IPS-18a (cell line): ENCODE data around the gene CDK6.

ENCODE experiments used
- H3K27ac ChIP-seq: one replicate; pipeline ENCODE4 v1.5.1; 2013; ENCODE audit warnings: low read length
- H3K27me3 ChIP-seq: one replicate; pipeline ENCODE4 v1.6.1; 2013; ENCODE audit warnings: mild to moderate bottlenecking, low read length; ENCODE audit not compliant: control insufficient read depth, insufficient read depth
- H3K36me3 ChIP-seq: one replicate; pipeline ENCODE4 v1.6.1; 2013; ENCODE audit warnings: low read depth, low read length; ENCODE audit not compliant: control insufficient read depth
- H3K4me1 ChIP-seq: one replicate; pipeline ENCODE4 v1.6.1; 2013; ENCODE audit warnings: low read depth, low read length; ENCODE audit not compliant: control insufficient read depth
- H3K4me3 ChIP-seq: one replicate; pipeline ENCODE4 v1.5.1; 2013; ENCODE audit warnings: low read length
- H3K9ac ChIP-seq: one replicate; pipeline ENCODE4 v1.6.1; 2013; ENCODE audit warnings: mild to moderate bottlenecking, low read length, moderate library complexity
- H3K9me3 ChIP-seq: one replicate; pipeline ENCODE4 v1.6.1; 2013; ENCODE audit warnings: low read depth, low read length; ENCODE audit not compliant: control insufficient read depth

Gene CDK6

GRCh38 chr7:92725161-92725925, 111.0 kb downstream of the CDK6 start:
- Histone ChIP-seq H3K27me3 (peaks cover 6% of the 10 kb centered on the region), H3K4me1 (peaks cover 15% of the 10 kb centered on the region), H3K9ac (no peak overlapping the region), H3K9me3 (no peaks in the 10 kb centered on the region), H3K4me3 (no peak overlapping the region), H3K36me3 (no peaks in the 10 kb centered on the region), H3K27ac (no peak overlapping the region)

DNA sequence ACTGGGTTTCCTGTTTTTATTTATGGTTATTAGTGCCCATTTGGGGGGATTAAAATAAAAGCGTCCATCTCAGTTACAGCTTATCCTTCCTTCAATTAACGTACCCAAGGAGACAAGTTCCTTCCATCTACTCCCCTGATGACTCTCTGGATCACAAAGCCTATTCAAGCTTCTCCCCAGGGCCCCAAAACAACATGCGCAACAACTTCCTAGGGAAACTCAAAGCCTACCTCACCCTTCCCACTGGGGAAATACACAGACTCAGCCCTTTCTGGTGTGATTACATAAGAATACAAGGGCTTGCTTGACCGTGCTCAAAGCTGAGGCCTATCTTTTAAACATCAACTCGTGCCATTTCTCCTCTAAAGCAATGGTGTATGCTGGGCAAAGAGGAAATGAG, 112.4 kb downstream of the CDK6 start:
- Histone ChIP-seq H3K4me3 (no peak overlapping the region), H3K27ac (no peak overlapping the region), H3K9me3 (no peaks in the 10 kb centered on the region), H3K36me3 (no peaks in the 10 kb centered on the region), H3K27me3 (peaks cover 6% of the 10 kb centered on the region), H3K9ac (no peak overlapping the region), H3K4me1 (peaks cover 15% of the 10 kb centered on the region)

- no peak overlapping the region for H3K4me3 ChIP-seq
- no peak overlapping the region for H3K27ac ChIP-seq
- peaks cover 15% of the 10 kb centered on the region for H3K4me1 ChIP-seq
Observed at GRCh38 chr7:92723205-92723604, 113.2 kb downstream of the CDK6 start.

DNA sequence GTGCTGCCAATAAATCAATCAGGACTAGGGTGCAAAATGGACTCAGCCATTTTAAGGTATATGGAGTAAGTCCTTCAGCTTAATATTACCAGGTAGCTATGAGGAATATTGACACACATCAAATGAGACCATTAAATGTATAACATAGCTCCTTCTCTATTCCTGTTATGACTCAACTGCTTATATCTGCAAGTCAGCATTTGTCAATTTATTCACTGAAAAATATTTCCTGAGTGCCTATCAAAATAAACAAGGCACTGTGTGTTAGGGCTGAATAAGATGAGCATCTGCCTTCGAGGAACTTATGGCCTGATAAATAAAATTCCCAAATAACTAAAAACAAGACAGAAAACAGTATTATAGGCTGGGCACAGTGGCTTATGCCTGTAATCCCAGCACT, 113.8 kb downstream of the CDK6 start:
- no peaks in the 10 kb centered on the region for H3K36me3 ChIP-seq
- H3K9ac ChIP-seq: no peak overlapping the region
- H3K27ac ChIP-seq: no peak overlapping the region
- H3K4me1 ChIP-seq: peaks cover 15% of the 10 kb centered on the region
- H3K27me3 ChIP-seq: peaks cover 6% of the 10 kb centered on the region
- H3K4me3 ChIP-seq: no peak overlapping the region
- H3K9me3 ChIP-seq: no peaks in the 10 kb centered on the region

More at GRCh38 chr7:92723205-92723604, 113.2 kb downstream of the CDK6 start:
- Histone ChIP-seq H3K9me3 (no peaks in the 10 kb centered on the region), H3K36me3 (no peaks in the 10 kb centered on the region), H3K9ac (no peak overlapping the region), H3K27me3 (peaks cover 6% of the 10 kb centered on the region)

- Histone ChIP-seq H3K27me3 (peaks cover 6% of the 10 kb centered on the region), H3K9ac (no peak overlapping the region), H3K36me3 (no peaks in the 10 kb centered on the region), H3K4me3 (no peak overlapping the region), H3K27ac (no peak overlapping the region), H3K4me1 (peaks cover 15% of the 10 kb centered on the region), H3K9me3 (no peaks in the 10 kb centered on the region)
Observed at GRCh38 chr7:92720604-92721350, 115.6 kb downstream of the CDK6 start.

DNA sequence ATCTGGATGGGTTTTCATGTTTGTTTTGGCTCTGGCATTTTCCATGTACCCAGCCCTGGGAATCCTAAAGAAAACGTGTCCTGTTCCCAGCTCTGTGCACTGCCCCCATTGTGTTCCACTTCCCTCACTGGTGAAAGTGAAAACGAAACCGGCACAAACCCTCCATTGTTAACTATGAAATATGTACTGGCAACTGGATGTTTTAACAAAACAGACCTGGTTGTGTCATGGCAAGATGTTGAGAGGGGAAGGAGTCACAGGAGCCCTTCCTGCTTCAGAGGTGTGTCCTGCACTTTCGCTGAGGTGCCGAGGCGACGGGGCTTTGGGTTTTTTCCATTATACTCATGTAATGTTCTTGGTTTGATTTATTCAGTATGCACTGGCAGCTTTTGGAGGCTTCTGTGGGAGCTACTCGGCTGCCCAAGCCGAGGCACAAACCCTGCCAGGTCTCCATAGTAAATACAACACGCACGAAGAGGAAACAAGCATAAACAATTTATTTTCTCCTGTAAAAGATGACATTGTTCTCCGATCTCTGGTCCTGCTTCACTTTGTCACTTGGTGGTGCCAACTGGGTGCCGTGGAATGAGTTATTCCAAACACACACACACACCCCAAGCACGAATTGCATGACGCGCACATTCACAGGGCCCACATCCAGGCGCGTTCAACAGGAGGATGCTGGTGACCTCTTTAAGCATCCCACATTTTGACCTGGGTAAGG, 118.2 kb downstream of the CDK6 start:
- Histone ChIP-seq H3K4me3 (no peak overlapping the region), H3K9ac (no peak overlapping the region), H3K27ac (no peak overlapping the region)

DNA sequence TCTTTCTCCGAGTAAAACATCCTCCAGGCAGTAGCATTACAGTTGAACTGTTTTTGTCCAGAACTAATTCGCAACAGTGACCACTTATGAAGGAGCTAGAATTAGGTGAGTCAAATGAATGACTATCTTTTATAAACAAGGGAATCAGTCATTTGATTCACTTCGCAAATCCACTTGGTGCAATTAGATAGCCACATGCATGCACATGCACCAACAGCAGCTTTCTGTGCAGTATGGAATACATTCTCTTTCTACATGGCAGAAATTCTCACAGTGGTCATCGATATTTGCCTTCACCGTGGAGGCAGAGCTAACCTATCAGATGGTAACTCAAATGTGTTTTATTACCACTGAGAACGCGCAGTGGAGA, 118.8 kb downstream of the CDK6 start:
- Histone ChIP-seq H3K9ac (no peak overlapping the region), H3K4me3 (no peak overlapping the region), H3K9me3 (no peaks in the 10 kb centered on the region), H3K4me1 (no peaks in the 10 kb centered on the region), H3K27me3 (no peaks in the 10 kb centered on the region), H3K36me3 (no peaks in the 10 kb centered on the region), H3K27ac (no peak overlapping the region)

More for the DNA sequence above, 118.2 kb downstream of the CDK6 start:
- no peaks in the 10 kb centered on the region for H3K36me3 ChIP-seq
- H3K27me3 ChIP-seq: peaks cover 2% of the 10 kb centered on the region
- no peaks in the 10 kb centered on the region for H3K9me3 ChIP-seq
- peaks cover 2% of the 10 kb centered on the region for H3K4me1 ChIP-seq

DNA sequence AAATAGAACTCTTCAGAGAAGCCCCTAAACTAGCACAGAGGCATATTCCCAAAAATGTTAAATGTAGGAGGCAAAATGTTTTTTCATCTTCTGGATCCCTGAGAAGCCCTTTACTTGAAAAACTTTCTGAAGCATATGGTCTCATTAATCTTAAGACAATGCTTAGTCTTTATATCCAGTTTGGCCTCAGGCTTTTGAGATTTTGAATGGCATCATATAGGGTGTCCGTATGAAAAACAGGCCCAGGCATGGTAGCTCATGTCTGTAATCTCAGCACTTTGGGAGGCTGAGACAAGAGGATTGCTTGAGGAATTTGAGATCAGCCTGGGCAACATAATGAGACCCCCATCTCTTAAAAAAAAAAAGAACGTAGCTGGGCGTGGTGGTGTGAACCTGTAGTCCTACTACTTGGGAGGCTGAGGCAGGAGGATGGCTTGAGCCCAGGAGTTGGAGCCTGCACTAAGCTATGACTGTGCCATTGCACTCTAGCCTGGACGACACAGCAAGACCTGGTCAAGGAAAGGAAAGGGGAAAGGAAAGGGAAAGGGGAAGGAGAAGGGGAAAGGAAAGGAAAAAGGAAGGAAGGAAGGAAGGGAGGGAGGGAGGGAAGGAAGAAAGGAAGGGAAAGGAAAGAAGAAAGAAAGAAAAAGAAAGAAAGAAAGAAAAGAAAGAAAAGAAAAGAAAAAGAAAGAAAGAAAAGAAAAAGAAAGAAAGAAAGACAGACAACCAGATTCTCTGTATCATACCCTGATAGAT, 119.4 kb downstream of the CDK6 start:
- H3K36me3 ChIP-seq: no peaks in the 10 kb centered on the region
- H3K9me3 ChIP-seq: no peaks in the 10 kb centered on the region
- no peaks in the 10 kb centered on the region for H3K27me3 ChIP-seq
- H3K4me3 ChIP-seq: no peak overlapping the region
- no peaks in the 10 kb centered on the region for H3K4me1 ChIP-seq
- no peak overlapping the region for H3K9ac ChIP-seq
- H3K27ac ChIP-seq: no peak overlapping the region

DNA sequence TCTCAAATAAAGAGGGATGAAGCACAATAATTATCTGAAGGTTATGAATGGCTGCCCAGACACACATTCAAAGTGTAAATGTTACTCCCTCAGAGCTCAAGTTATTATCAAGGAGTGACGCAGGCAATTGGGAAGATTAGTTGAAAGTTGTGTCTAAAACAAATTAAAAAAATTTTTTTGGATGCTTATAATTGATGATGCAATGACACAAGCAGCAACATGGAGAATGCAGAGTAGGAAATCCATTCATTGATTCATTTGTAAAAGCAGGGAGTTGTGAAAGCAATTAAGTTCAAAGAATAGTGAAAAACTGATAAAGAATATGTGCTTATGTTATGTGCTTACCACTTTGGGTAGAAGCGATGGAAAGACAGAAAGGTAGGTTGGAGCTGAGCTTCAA, 120.4 kb downstream of the CDK6 start:
- H3K4me1 ChIP-seq: no peaks in the 10 kb centered on the region
- no peak overlapping the region for H3K9ac ChIP-seq
- no peak overlapping the region for H3K27ac ChIP-seq
- H3K9me3 ChIP-seq: no peaks in the 10 kb centered on the region
- no peak overlapping the region for H3K4me3 ChIP-seq
- no peaks in the 10 kb centered on the region for H3K27me3 ChIP-seq
- H3K36me3 ChIP-seq: no peaks in the 10 kb centered on the region

DNA sequence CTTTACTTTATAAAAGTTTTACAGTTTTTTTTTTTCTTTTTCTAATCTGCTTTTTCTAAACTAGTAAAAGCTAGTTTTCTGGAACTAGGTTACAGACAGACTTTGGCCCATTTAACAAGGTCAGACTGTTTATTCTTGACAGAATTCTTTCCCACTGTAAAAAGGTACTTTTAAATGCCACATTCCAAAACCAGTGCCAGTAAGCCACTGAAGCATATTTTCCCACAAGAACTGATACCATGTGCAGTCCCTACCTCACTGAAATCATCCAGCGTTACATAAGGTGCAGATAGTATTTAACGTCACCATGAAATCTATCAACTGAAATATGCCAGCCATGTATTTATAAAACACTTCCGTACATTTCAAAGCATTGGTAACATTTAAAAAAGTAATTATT, 121.6 kb downstream of the CDK6 start:
- Histone ChIP-seq H3K27ac (no peak overlapping the region), H3K9ac (no peak overlapping the region), H3K27me3 (no peaks in the 10 kb centered on the region), H3K4me1 (no peaks in the 10 kb centered on the region), H3K9me3 (no peaks in the 10 kb centered on the region), H3K4me3 (no peak overlapping the region), H3K36me3 (no peaks in the 10 kb centered on the region)

GRCh38 chr7:92714280-92714679, 122.1 kb downstream of the CDK6 start:
- Histone ChIP-seq H3K4me3 (no peak overlapping the region), H3K4me1 (no peaks in the 10 kb centered on the region), H3K9ac (no peak overlapping the region), H3K27ac (no peak overlapping the region), H3K9me3 (no peaks in the 10 kb centered on the region), H3K27me3 (no peaks in the 10 kb centered on the region), H3K36me3 (no peaks in the 10 kb centered on the region)
